ENCODE data around the gene PTBP2. TPM values are rescaled to one million over a fixed set of nuclear protein-coding genes. Genes with fewer than 3 reads are reported as not detected.

The PTBP2 gene
- total and polyA plus RNA-seq, 10 of the 15 experiments (the other 5 are each of a cell fraction or from before 2014, with no cell fraction given) = 5.8 to 17.5 (median 11.1) TPM

- TF ChIP-seq, protein P1, sequence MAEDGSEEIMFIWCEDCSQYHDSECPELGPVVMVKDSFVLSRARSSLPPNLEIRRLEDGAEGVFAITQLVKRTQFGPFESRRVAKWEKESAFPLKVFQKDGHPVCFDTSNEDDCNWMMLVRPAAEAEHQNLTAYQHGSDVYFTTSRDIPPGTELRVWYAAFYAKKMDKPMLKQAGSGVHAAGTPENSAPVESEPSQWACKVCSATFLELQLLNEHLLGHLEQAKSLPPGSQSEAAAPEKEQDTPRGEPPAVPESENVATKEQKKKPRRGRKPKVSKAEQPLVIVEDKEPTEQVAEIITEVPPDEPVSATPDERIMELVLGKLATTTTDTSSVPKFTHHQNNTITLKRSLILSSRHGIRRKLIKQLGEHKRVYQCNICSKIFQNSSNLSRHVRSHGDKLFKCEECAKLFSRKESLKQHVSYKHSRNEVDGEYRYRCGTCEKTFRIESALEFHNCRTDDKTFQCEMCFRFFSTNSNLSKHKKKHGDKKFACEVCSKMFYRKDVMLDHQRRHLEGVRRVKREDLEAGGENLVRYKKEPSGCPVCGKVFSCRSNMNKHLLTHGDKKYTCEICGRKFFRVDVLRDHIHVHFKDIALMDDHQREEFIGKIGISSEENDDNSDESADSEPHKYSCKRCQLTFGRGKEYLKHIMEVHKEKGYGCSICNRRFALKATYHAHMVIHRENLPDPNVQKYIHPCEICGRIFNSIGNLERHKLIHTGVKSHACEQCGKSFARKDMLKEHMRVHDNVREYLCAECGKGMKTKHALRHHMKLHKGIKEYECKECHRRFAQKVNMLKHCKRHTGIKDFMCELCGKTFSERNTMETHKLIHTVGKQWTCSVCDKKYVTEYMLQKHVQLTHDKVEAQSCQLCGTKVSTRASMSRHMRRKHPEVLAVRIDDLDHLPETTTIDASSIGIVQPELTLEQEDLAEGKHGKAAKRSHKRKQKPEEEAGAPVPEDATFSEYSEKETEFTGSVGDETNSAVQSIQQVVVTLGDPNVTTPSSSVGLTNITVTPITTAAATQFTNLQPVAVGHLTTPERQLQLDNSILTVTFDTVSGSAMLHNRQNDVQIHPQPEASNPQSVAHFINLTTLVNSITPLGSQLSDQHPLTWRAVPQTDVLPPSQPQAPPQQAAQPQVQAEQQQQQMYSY (CRISPR knock-in tag; IDR thresholded peaks at IDR 0.05) = no peak
- TF ChIP-seq IRF4 (IDR thresholded peaks at IDR 0.05; ENCODE audit: low read depth, low read length) (no peak), RELA (IDR thresholded peaks at IDR 0.05; ENCODE audit: borderline replicate concordance, partially characterized antibody) (no peak), SMC3 (IDR thresholded peaks at IDR 0.05; ENCODE audit: borderline replicate concordance, low read length) (no peak), EP300 (IDR thresholded peaks at IDR 0.05; ENCODE audit: borderline replicate concordance in 1 of 2, control insufficient read depth in 1 of 2, low read depth in 2 of 2, low read length in 2 of 2) (no peak), SUPT20H (IDR thresholded peaks at IDR 0.05; ENCODE audit: borderline replicate concordance, control insufficient read depth, low read depth, low read length) (no peak), NKRF (conservative IDR thresholded peaks at IDR 0.05) (no peak; the same call in 1 of the 2 replicates), WRNIP1 (IDR thresholded peaks at IDR 0.05; ENCODE audit: borderline replicate concordance, low read depth, low read length) (no peak), CREM (IDR thresholded peaks at IDR 0.05; ENCODE audit: low read depth) (no peak), NBN (IDR thresholded peaks at IDR 0.05) (0 out of 2 replicates have a peak, but pooled peaks have one; percentile 58), SREBF2 (IDR thresholded peaks at IDR 0.05; ENCODE audit: low read length) (no peak), ZNF384 (IDR thresholded peaks at IDR 0.05; ENCODE audit: borderline replicate concordance, low read depth, low read length) (no peak), HDGF (IDR thresholded peaks at IDR 0.05) (no peak), KDM1A (IDR thresholded peaks at IDR 0.05; ENCODE audit: borderline replicate concordance) (no peak), RUNX3 (IDR thresholded peaks at IDR 0.05; ENCODE audit: low read length) (0 out of 2 replicates have a peak, but pooled peaks have one; percentile 3)
Observed at GRCh38 chr1:96722161-96722922, 758 bp downstream of the PTBP2 start (continued).
